ENCODE data around the gene PNRC2.
A peak's percentile ranks its signal among the peaks of the same experiment; 100 is the strongest.

PNRC2 gene

DNA sequence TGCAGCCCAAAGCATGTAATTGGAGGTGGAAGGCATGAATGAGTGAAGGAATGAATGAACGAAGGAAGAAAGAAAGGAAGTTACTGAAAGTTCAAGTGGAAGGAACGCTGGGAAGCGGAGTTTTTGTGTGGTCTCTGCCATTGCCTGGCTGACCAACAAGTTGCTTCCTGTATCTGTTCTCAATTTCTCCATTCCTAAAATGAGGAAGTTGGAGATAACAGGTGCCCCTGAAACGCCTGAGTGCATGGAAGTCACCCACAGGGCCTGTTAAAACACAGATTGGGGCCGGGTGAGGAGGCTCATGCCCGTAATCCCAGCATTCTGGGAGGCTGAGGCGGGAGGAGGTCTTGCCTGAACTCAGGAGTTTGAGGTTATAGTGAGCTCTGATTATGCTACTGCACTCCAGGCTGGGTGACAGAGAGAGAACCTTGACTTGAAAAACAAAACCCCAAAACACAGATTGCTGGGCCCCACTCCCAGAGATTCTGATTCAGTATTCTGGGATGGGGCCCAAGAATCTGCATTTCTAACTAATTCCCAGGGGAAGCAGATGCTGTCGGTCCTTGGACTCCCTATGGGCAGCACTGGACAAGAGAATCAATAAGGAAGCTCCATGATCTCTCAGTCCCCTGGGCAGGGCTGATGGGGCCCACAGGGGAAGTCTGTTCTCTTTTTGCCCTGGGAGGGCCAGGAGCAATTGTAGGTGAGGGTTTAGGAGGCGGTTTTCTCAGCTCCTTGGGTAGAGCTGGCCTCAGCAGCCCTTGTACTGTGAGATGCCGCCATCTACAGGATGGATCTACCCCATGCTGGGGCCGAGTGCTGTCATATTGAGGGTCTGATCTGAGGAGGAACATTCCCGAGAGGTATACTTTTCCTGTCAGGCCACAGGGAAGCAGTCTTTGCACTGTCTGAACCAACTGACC lies 43.2 kb upstream of the PNRC2 start:
- TF ChIP-seq, protein P1, sequence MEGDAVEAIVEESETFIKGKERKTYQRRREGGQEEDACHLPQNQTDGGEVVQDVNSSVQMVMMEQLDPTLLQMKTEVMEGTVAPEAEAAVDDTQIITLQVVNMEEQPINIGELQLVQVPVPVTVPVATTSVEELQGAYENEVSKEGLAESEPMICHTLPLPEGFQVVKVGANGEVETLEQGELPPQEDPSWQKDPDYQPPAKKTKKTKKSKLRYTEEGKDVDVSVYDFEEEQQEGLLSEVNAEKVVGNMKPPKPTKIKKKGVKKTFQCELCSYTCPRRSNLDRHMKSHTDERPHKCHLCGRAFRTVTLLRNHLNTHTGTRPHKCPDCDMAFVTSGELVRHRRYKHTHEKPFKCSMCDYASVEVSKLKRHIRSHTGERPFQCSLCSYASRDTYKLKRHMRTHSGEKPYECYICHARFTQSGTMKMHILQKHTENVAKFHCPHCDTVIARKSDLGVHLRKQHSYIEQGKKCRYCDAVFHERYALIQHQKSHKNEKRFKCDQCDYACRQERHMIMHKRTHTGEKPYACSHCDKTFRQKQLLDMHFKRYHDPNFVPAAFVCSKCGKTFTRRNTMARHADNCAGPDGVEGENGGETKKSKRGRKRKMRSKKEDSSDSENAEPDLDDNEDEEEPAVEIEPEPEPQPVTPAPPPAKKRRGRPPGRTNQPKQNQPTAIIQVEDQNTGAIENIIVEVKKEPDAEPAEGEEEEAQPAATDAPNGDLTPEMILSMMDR (conservative IDR thresholded peaks at IDR 0.05), result peak; percentile 81
- no peak overlapping the region for H3K27ac ChIP-seq

DNA sequence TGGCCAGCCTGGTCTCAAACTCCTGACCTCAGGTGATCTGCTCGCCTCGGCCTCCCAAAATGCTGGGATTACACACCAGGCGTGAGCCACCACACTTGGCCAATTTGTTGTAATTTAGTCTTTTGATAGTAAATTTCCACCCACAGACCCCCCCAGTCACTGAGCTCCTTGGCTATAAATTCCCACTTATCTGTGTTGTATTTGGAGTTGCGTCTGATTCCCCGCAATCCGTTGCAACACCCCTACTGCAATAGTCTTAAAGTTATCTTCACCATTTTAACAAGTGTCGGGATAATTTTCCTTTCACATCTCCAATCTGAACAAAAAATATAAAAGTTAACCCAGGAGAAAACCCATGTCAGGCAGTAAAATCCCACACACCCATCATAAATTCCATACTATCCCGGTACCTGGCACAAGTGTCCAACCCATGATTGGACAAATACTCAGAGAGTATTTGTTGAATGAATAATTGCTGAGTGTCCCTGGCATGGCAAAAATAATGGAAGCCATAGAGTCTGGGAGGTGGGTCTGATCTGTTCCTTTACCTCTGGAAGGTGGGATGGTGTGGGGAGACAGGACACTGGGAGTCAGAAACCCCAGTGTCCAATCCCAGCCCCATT lies 37.2 kb upstream of the PNRC2 start:
- no peak overlapping the region for H3K27ac ChIP-seq
- TF ChIP-seq, protein P1 (conservative IDR thresholded peaks at IDR 0.05), result no peak

DNA sequence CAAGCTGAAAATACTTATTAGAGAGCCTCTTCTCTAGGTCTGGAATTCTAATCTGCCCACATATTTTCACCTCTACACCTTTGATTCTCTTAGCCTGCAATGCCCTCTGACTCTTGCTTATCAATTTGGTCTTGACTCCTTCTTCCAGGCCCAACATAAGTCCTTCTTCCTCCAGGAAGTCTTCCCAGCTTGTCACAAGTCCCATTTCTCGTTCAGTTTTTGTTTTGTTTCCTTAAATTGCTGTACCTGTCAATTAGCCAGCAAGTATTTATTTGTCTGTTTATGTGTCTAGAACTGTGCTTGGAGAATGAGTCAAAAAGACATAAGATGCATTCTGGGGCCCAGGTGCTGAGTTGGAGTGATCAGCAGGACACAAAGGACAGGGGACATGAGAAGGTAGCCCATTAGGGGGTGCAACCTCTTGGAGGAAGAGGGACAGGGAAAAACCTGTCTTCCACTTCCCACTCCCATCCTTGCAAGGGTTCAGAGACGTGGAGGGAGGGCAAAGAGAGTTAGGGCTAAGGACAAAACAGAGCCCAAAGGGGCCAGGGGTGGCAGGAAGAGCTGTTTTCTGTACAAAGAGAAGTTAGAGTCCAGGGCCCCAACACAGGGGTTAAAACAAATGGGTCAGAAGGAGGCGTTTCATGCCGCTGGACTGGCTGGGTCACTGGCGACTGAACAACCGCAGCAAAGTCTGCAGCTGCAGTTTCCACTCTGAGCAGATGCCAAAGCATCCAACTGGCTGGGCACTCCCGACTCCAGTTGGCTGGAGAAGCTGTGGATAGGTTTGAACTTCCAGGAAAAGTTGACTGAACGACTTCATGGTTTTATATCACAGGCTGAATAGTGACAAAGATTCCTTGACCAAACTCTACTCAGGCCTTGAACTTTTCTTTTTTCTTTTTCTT lies 35.8 kb upstream of the PNRC2 start:
- TF ChIP-seq, protein P1 (conservative IDR thresholded peaks at IDR 0.05), result no peak
- H3K27ac ChIP-seq, result no peak overlapping the region

DNA sequence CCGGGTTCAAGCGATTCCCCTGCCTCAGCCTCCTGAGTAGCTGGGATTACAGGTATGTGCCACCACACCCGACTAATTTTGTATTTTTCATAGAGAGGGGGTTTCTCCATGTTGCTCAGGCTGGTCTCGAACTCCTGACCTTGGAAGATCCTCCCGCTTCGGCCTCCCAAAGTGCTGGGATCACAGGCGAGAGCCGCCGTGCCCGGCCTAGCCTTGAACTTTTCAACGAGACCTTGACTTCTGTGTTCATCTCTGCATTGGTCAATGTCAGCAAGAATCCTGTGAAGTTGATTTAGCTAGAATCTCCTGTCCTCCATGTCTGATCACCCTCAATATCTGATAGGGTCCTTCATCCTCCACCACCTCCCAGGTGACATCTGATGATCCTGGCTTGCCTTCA lies 35.0 kb upstream of the PNRC2 start:
- H3K27ac ChIP-seq, result no peak overlapping the region
- TF ChIP-seq, protein P1 (conservative IDR thresholded peaks at IDR 0.05), result no peak

DNA sequence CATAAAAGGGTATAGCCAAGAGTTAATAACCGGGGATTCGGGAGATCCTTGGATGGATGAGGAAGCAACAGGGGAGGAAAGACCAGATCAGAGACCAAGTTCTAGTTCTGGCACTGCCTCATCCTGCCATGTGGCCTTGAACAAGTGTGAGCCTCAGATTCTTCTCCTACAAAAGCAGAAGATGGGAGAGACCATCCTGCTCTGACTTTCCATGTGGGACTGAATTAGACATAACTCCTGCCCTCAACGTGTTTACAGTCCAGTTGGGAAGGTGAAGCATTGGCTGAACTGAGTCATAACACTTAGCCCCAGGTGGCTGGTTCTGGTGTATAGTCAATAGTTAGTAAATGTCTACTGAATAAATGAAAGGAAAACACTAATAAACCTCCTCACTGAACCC lies 34.3 kb upstream of the PNRC2 start:
- no peak overlapping the region for H3K27ac ChIP-seq
- TF ChIP-seq, protein P1 (conservative IDR thresholded peaks at IDR 0.05), result no peak

DNA sequence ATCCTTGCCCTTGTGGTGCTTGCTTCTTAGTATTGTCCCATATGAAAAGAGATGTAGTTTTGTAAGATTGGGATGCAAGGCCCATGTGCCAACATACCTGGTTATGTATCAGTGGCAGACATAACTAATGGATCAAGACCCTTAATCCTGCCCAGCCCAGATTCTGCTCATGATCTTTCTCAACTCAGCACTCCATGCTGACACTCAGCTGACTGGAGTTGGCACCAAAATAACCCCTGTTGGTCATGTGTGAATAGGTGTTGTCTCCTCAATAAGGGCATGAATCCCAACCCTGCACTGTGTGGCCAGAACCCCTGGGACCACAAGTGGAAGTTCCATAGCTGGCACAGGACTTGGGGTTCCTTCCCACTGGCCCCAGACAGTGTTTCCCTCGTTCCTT lies 32.5 kb upstream of the PNRC2 start:
- H3K27ac ChIP-seq, result no peak overlapping the region
- TF ChIP-seq, protein P1 (conservative IDR thresholded peaks at IDR 0.05), result no peak

DNA sequence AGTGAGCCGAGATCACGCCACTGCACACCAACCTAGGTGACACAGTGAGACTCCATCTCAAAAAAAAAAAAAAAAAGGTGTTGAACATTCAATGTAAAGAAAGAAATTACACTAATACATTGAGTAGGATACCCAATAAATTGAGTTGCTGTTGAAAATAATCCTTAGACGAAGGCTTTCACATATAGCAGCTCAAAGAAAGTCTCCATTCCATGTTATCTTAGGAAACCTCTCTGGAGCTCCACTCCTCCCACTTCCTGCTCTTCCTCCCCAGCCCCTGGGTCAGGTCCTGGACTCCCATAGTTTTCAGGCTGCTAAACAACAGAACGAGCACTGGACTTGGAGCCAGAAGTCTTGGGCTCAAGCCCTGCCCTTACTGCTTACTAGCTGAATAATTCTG lies 30.8 kb upstream of the PNRC2 start:
- TF ChIP-seq, protein P1 (conservative IDR thresholded peaks at IDR 0.05), result no peak
- no peak overlapping the region for H3K27ac ChIP-seq
